NT2/D1 (cell line): Measurements from ENCODE around the gene PRSS21.

Source experiments
- DNase-seq: peaks from one replicate; pipeline ENCODE4 v3.0.0-alpha.2; 2011; ENCODE audit warnings: low read depth, low spot score
- H3K27me3 ChIP-seq: 2 replicates; pipeline ENCODE4 v1.6.0; 2011; ENCODE audit warnings: mild to moderate bottlenecking; ENCODE audit not compliant: insufficient read length, insufficient read depth
- H3K36me3 ChIP-seq: 2 replicates; pipeline ENCODE4 v1.6.1; 2011; ENCODE audit warnings: mild to moderate bottlenecking, low read length, mixed read lengths; ENCODE audit not compliant: insufficient read depth, insufficient read length
- H3K4me1 ChIP-seq: 2 replicates; pipeline ENCODE4 v1.5.1; 2011; ENCODE audit not compliant: insufficient read depth, insufficient read length
- H3K4me3 ChIP-seq: 2 replicates; pipeline ENCODE4 v1.5.1; 2011; ENCODE audit warnings: low read depth; ENCODE audit not compliant: insufficient read length
- H3K9ac ChIP-seq: 2 replicates; pipeline ENCODE4 v1.6.0; 2011; ENCODE audit warnings: low read depth; ENCODE audit not compliant: insufficient read length
- H3K9me3 ChIP-seq: 2 replicates; pipeline ENCODE4 v1.5.1; 2011; ENCODE audit warnings: mild to moderate bottlenecking, low read length; ENCODE audit not compliant: insufficient read depth
- SUZ12 ChIP-seq: IDR thresholded peaks from 2 replicates; pipeline ENCODE4 v1.6.1; 2011; ENCODE audit not compliant: insufficient read length, insufficient read depth; ENCODE audit errors: extremely low read depth
- YY1 ChIP-seq: IDR thresholded peaks from 2 replicates; pipeline ENCODE4 v1.6.1; 2011; ENCODE audit not compliant: insufficient read length, insufficient read depth
- ZNF274 ChIP-seq: IDR thresholded peaks from 2 replicates; pipeline ENCODE4 v1.6.1; 2011; ENCODE audit warnings: mild to moderate bottlenecking, low read depth, low read length

Gene PRSS21

DNA sequence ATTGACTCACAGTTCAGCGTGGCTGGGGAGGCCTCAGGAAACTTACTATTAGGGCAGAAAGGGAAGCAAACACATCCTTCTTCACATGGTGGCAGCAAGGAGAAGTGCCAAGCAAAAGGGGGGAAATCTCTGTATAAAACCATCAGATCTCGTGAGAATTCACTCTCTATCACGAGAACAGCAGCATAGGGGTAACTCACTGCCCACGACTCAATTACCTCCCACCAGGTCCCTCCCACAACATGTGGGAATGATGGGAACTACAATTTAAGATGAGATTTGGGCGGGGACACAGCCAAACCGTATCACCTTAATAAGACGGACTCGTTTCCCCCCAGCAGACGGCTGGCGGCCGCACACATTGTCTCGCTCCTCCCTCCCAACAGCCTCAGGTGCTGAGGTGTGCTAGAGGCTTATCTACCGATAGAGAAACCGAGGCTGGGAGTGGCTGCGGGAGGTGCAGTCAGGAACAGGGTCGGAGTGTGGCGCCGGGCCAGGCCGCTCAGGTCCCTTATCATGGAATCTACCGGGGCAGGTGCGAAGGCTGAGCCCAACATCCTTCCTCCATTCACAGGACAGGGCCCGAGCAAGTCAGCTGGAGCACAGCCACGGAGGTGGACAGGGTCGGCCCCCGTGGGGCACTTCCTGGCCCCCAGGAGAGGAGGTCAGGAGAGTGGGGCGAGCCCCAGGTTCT, 8.2 kb downstream of the PRSS21 start:
- H3K4me1 ChIP-seq, result peaks cover 18% of the 10 kb centered on the region
- H3K4me3 ChIP-seq, result no peak overlapping the region
- no peak for DNase-seq
- no peaks in the 10 kb centered on the region for H3K9me3 ChIP-seq
- H3K27me3 ChIP-seq, result no peaks in the 10 kb centered on the region
- H3K36me3 ChIP-seq, result no peaks in the 10 kb centered on the region
- no peak for TF ChIP-seq SUZ12
- H3K9ac ChIP-seq, result no peak overlapping the region

DNA sequence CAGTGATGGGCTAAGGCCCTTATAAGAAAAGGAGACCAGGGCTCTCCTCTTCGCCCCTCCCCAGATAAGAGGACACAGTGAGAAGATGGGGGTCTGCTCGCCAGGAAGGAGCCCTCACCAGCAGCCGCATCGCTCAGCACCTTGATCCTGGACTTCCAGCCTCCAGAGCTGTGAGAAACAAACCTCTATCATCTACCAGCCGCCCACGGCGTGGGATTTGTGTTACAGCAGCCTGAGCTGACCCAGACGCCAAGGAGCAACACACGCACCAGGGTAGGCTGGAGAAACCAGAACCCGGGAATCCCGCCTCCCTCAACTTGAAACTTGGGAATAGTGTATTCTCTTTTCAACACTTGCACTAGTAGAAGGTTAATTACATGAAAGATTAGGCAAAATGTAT, 8.9 kb downstream of the PRSS21 start:
- no peak for DNase-seq
- Histone ChIP-seq H3K9ac (no peak overlapping the region), H3K4me1 (peaks cover 12% of the 10 kb centered on the region), H3K27me3 (no peaks in the 10 kb centered on the region), H3K36me3 (no peaks in the 10 kb centered on the region), H3K9me3 (no peaks in the 10 kb centered on the region), H3K4me3 (no peak overlapping the region)
- no peak for TF ChIP-seq SUZ12
- no peak for TF ChIP-seq YY1
- no peak for TF ChIP-seq ZNF274

DNA sequence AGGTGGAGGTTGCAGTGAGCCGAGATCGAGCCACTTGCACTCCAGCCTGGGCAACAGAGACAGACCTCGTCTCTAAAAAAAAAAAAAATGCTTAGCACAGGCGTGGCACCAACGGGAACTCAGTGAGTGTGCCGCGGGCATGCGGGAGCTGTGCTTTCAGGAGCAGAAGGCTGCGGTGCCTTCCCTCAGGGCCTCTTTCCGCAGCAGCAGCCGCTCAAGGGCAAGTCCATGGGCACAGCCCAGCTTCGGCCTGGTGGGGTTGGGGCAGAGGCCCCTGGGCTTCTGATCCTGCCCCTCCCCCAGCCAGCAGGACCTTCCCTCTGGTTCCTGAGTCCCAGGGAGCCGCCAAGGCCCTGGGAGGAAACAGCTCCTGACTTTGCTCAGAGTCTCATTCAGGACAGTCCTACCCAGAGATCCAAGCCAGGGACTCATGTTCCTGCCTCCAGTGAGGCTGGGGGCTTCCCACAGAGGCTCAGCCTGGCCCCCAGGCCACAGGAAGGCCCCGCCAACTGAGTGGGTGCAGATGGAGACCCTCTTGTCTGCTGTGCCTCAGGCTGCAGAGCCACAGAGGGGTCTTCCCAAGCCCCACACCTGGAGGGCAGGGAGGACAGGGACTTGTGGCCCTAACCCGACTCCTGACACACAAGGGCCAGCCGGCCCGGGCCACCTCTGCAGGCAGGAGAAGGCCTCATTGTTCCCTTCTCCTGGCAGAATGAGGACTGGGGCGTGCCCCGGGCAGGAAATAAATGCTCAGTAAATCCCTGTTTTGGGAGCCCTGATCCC, 9.7 kb downstream of the PRSS21 start:
- no peak for TF ChIP-seq YY1
- no peak for TF ChIP-seq SUZ12
- TF ChIP-seq ZNF274, result no peak
- Histone ChIP-seq H3K36me3 (no peaks in the 10 kb centered on the region), H3K9me3 (no peaks in the 10 kb centered on the region), H3K27me3 (no peaks in the 10 kb centered on the region), H3K4me3 (no peak overlapping the region), H3K4me1 (peaks cover 11% of the 10 kb centered on the region), H3K9ac (peak overlapping the region; percentile 26)
- no peak for DNase-seq

DNA sequence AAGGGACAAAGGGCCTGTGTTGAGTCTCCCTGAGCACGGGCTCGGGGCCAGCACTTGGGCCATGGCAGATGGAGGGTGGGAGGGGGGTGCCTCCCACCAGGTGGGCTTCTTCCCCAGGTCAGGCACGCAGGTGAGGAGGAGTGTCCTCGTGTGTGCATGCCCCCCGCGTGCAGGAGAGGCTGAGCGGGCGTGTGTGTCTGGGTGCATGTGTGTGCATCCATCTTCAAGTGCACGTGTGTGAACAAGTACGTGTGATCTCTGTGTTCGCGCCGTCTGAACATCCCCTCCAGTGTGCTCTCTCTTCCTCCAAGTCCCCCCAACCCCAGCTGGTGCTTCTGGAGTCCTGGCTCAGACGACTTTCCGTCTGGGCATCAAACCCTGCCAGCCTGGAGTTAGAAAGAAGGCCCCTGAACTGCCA, 10.3 kb downstream of the PRSS21 start:
- no peak for DNase-seq
- H3K4me3 ChIP-seq, result no peak overlapping the region
- H3K4me1 ChIP-seq, result peaks cover 11% of the 10 kb centered on the region
- no peaks in the 10 kb centered on the region for H3K36me3 ChIP-seq
- H3K9me3 ChIP-seq, result no peaks in the 10 kb centered on the region
- no peak for TF ChIP-seq ZNF274
- no peak for TF ChIP-seq SUZ12
- no peak for TF ChIP-seq YY1
- no peak overlapping the region for H3K9ac ChIP-seq
- no peaks in the 10 kb centered on the region for H3K27me3 ChIP-seq

DNA sequence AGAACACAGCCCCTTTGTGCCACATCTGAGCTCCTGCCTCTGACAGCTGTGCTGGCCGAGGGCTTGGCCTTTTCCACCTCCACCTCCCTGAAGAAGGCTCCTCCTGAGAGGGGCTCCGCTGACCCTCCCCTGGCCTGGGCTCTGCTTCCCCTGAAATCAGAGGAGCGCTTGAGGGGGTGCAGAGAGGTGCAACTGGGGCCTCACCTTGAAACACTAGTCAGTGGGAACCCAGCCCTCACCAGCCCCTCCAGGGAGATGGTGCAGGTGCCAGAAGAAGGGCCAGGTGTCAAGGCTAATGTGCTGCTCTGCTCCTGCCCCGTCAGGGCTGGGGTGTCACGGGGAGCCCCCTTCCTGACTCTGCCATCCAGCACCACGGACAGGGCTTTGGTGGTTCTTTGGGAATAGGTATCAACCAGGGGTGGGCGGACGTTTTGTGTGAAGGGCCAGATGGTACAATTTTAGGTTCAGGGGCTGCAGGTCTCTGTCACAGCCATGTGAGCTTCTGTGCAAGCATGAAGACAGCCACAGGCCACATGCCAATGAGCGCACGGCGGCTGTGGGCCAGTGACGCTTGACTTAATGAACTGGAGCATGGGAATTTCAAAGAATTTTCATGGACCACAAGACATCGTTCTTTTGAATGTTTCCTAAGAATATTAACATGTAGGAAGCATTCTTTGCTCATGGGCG, 10.9 kb downstream of the PRSS21 start:
- H3K9ac ChIP-seq, result no peak overlapping the region
- H3K9me3 ChIP-seq, result no peaks in the 10 kb centered on the region
- no peak for TF ChIP-seq SUZ12
- TF ChIP-seq ZNF274, result no peak
- TF ChIP-seq YY1, result no peak
- no peak for DNase-seq
- peaks cover 11% of the 10 kb centered on the region for H3K4me1 ChIP-seq
- H3K36me3 ChIP-seq, result no peaks in the 10 kb centered on the region
- H3K4me3 ChIP-seq, result no peak overlapping the region
- no peaks in the 10 kb centered on the region for H3K27me3 ChIP-seq

DNA sequence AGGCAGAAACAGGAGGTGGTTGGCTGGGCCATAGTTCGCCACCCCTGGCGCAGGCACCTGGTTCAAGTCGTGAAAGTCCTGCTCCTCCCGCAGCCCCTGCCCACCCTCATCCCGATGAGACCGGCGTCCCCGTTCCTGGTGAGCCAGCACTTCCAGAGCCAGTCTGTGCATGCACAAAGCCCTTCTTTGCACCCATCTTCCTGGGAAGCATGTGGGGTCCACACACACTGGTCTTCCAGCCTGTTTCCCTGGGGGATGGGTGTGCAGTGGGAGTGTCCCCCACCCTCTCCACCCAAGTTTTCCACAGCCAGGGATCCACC, 11.4 kb downstream of the PRSS21 start:
- no peaks in the 10 kb centered on the region for H3K27me3 ChIP-seq
- DNase-seq, result no peak
- H3K4me3 ChIP-seq, result no peak overlapping the region
- no peak for TF ChIP-seq SUZ12
- no peak for TF ChIP-seq ZNF274
- no peak for TF ChIP-seq YY1
- H3K9ac ChIP-seq, result no peak overlapping the region
- no peaks in the 10 kb centered on the region for H3K9me3 ChIP-seq
- no peaks in the 10 kb centered on the region for H3K36me3 ChIP-seq
- H3K4me1 ChIP-seq, result peaks cover 11% of the 10 kb centered on the region

DNA sequence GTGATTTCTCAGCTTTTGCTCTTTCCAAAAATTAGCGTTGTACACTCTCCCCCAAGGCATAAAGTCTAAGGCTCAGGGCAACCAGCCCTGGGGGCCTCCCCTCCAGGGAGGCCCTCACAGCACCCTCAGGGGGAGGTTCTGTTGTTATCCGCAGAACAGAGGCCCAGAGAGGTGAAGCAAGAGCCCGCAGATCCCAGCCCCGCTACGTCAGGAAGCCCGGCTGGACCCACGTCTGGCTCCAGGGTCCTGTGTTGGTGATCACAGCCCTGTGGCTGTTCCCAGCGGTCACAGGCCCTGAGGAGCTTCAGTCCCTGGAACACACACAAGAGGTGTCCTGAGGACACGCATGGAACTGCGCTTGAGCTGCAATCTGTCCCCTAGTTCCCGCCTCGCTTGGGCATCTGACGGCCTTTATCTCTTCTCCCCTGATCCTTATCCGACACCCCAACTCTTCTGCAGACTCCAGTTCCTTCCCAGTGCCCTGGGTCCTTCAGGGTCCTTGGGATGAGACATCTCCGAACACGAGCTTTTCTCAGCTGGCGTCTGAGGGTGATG, 11.9 kb downstream of the PRSS21 start:
- H3K4me1 ChIP-seq, result peaks cover 11% of the 10 kb centered on the region
- no peak overlapping the region for H3K9ac ChIP-seq
- no peaks in the 10 kb centered on the region for H3K36me3 ChIP-seq
- no peaks in the 10 kb centered on the region for H3K27me3 ChIP-seq
- no peak for TF ChIP-seq YY1
- no peak for DNase-seq
- no peak overlapping the region for H3K4me3 ChIP-seq
- H3K9me3 ChIP-seq, result no peaks in the 10 kb centered on the region
